ENCODE results near the gene NTHL1. TPM values are rescaled to one million over a fixed set of nuclear protein-coding genes. Genes with fewer than 3 reads are reported as not detected.

The NTHL1 gene
- polyA plus RNA-seq, 1 experiment: 10.7 TPM

DNA sequence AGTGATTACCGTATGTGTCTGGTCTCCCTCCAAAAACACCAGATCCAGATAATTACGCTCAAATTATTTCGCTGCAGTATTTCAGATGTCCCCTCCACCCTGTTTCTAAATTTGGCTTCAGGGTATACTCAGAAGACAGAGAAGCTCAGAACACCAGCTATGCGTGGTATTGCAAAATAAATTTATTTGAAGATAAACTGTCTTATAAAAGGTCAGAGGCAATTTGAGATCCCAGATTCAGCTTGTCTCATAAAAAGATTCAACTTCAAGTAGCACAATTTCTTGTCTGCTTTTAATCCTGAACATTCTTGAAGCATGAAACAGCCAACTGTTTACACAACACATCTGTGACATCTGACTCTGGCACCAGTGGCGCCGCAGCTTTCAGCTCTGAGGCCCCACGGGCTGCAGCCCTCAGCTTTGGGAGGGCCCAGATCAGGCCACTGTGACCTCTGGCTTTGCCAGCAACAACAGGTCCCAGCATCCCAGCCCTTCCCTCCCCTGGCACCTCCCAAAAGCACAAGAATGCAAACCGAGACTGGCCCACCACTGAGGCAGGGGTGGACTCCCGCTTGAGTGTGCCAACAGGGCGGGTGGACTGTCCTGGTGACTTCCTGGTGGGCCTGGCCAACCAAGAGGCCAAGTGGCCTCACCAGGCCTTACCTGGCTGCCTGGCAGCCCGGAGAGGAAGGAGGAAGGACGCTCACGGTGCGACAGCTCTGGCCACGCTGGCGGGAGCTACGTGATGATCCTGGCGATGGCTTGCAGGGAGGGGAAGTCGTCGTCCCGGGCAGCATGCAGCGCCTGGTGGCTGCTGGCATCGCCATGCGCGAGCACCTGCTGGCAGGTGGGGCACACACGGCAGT lies 49.9 kb downstream of the NTHL1 start:
- peak overlapping the region; percentile 57 for H3K27ac ChIP-seq (ENCODE audit: low read depth, low read length)
- TF ChIP-seq, protein P1, sequence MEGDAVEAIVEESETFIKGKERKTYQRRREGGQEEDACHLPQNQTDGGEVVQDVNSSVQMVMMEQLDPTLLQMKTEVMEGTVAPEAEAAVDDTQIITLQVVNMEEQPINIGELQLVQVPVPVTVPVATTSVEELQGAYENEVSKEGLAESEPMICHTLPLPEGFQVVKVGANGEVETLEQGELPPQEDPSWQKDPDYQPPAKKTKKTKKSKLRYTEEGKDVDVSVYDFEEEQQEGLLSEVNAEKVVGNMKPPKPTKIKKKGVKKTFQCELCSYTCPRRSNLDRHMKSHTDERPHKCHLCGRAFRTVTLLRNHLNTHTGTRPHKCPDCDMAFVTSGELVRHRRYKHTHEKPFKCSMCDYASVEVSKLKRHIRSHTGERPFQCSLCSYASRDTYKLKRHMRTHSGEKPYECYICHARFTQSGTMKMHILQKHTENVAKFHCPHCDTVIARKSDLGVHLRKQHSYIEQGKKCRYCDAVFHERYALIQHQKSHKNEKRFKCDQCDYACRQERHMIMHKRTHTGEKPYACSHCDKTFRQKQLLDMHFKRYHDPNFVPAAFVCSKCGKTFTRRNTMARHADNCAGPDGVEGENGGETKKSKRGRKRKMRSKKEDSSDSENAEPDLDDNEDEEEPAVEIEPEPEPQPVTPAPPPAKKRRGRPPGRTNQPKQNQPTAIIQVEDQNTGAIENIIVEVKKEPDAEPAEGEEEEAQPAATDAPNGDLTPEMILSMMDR (IDR thresholded peaks at IDR 0.05; ENCODE audit: low read depth, low read length): no peak
- ChIA-PET POLR2A (interaction anchor here (1.1 to 1.2 kb wide), 2 partner anchors 14 to 158 kb away, joined by 3 to 4 read pairs; partner anchors contain the start of genes GFER and TRAF7), CTCF (interaction anchor here (0.5 to 1.0 kb wide), 4 partner anchors 25 to 148 kb away, joined by 3 to 5 read pairs (median 4); no protein-coding TSS in a partner anchor)
- no peaks in the 10 kb centered on the region for H3K27me3 ChIP-seq (ENCODE audit: control insufficient read depth, insufficient read depth, low read length)
- no peak for DNase-seq (ENCODE audit: low read depth, low spot score)
- H3K9me3 ChIP-seq (ENCODE audit: control insufficient read depth, insufficient read depth, low read length): peaks cover 5% of the 10 kb centered on the region; the same call in 1 of the 2 replicates
- no peak overlapping the region for H3K4me3 ChIP-seq (ENCODE audit: low read depth, low read length)

DNA sequence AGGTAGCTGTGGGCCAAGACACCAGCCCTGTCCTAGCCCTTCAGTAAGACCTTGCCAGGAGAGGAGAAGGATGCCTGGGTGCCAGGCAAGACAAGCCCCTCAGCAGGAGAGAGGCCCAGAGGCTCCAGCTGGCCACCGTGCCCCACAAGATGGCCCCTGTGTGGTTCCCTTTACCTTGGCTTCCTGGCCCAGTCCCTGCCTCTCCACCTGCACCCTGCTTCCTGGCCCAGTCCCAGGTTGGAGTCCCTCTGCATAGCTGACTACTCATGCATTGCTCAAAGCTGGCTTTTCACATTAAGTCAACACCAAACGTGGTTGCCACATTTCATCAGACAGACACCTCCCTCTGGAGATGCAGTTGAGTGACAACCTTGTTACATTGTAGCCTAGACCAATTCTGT lies 53.9 kb downstream of the NTHL1 start:
- no peak for DNase-seq (ENCODE audit: low read depth, low spot score)
- Histone ChIP-seq H3K9me3 (ENCODE audit: control insufficient read depth, insufficient read depth, low read length) (peaks cover 12% of the 10 kb centered on the region; the same call in 1 of the 2 replicates), H3K27me3 (ENCODE audit: control insufficient read depth, insufficient read depth, low read length) (peaks cover 21% of the 10 kb centered on the region), H3K27ac (ENCODE audit: low read depth, low read length) (no peak overlapping the region), H3K4me3 (ENCODE audit: low read depth, low read length) (no peak overlapping the region)
- TF ChIP-seq, protein P1 (IDR thresholded peaks at IDR 0.05; ENCODE audit: low read depth, low read length): no peak
- CTCF ChIA-PET: interaction anchor here (1.5 to 4.0 kb wide), 2 partner anchors 10 to 147 kb away, joined by 4 to 16 read pairs; no protein-coding TSS in a partner anchor
- POLR2A ChIA-PET: interaction anchor here (1.2 to 1.4 kb wide), 2 partner anchors 10 to 162 kb away, joined by 7 to 9 read pairs; partner anchors contain the start of gene TRAF7

DNA sequence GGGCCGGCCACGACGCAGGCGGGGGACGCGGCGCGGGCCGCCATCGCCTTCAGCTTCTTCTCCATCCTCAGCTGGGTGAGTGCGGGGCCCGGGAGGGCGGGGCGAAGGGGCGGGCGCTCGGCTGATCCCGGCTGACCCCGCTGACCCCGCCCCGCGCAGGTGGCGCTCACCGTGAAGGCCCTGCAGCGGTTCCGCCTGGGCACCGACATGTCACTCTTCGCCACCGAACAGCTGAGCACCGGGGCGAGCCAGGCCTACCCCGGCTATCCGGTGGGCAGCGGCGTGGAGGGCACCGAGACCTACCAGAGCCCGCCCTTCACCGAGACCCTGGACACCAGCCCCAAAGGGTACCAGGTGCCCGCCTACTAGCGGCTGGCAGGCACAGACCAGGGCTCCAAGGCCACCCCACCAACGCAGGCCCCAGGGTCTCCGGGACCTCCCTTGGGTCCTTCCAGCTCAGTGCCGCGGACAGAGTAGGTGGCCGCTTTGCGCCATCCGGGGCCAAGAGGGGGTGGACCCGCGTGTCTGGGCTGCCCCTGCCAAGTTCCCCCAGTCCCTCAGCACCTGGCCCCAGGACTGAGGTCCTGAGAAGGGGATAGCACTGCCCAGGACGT lies 54.8 kb downstream of the NTHL1 start:
- ChIA-PET CTCF (interaction anchor here (1.5 to 4.0 kb wide), 2 partner anchors 11 to 148 kb away, joined by 4 to 16 read pairs; no protein-coding TSS in a partner anchor), POLR2A (interaction anchor here (1.8 to 3.2 kb wide), 2 partner anchors 28 to 163 kb away, joined by 7 to 10 read pairs; partner anchors contain the start of genes RPS2 and TRAF7)
- DNase-seq (ENCODE audit: low read depth, low spot score): no peak
- TF ChIP-seq, protein P1 (IDR thresholded peaks at IDR 0.05; ENCODE audit: low read depth, low read length): no peak
- peaks cover 12% of the 10 kb centered on the region; the same call in 1 of the 2 replicates for H3K9me3 ChIP-seq (ENCODE audit: control insufficient read depth, insufficient read depth, low read length)
- peaks cover 21% of the 10 kb centered on the region for H3K27me3 ChIP-seq (ENCODE audit: control insufficient read depth, insufficient read depth, low read length)
- no peak overlapping the region for H3K4me3 ChIP-seq (ENCODE audit: low read depth, low read length)
- no peak overlapping the region for H3K27ac ChIP-seq (ENCODE audit: low read depth, low read length)

DNA sequence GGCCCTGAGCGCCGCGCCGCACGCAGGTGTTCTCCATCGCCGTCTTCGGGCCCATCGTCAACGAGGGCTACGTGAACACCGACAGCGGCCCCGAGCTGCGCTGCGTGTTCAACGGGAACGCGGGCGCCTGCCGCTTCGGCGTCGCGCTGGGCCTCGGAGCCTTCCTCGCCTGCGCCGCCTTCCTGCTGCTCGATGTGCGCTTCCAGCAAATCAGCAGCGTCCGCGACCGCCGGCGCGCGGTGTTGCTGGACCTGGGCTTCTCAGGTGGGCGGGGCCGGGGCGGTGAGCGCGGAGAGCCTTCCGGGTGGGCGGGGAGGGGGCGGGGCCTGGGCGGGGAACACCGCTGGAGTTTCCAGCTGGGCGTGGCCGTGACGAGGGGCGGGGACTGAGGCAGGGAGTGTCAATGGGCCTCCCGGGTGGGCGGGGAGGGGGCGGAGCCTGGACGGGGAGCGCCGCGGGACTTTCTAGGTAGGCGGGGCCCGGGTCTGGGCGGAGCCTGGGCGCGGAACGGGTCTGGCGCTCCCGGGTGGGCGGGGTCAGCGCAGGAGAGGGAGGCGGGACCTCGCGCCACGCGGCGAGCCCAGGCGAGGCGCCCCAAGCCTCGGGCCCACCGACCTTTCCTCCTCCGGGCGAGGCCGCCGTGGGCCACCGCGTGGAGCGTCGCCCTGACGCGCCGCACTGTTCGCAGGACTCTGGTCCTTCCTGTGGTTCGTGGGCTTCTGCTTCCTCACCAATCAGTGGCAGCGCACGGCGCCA lies 55.5 kb downstream of the NTHL1 start:
- TF ChIP-seq, protein P1 (IDR thresholded peaks at IDR 0.05; ENCODE audit: low read depth, low read length): no peak
- POLR2A ChIA-PET: interaction anchor here (1.8 to 3.2 kb wide), 2 partner anchors 27 to 163 kb away, joined by 7 to 10 read pairs; partner anchors contain the start of genes RPS2 and TRAF7
- H3K27ac ChIP-seq (ENCODE audit: low read depth, low read length): no peak overlapping the region
- CTCF ChIA-PET: interaction anchor here (4.0 kb wide), 1 partner anchor 12 kb away, joined by 16 read pairs; no protein-coding TSS in a partner anchor
- H3K27me3 ChIP-seq (ENCODE audit: control insufficient read depth, insufficient read depth, low read length): peaks cover 21% of the 10 kb centered on the region
- peak; percentile 67 for DNase-seq (ENCODE audit: low read depth, low spot score)
- peak overlapping the region; percentile 48 for H3K4me3 ChIP-seq (ENCODE audit: low read depth, low read length)
- H3K9me3 ChIP-seq (ENCODE audit: control insufficient read depth, insufficient read depth, low read length): peaks cover 12% of the 10 kb centered on the region; the same call in 1 of the 2 replicates
